Kidney (tissue), 14 donors: ENCODE measurements around the gene MRPS14. TPM values are rescaled to one million over a fixed set of nuclear protein-coding genes. Genes with fewer than 3 reads are reported as not detected.

Source experiments
- DNase-seq, 5 donors: peaks; one replicate each; pipeline ENCODE4 v3.0.0-alpha.2; 2013 to 2020
- FAIRE-seq: peaks from 2 replicates; lab custom pipeline; 2012; peaks lifted over from hg19 to GRCh38; lab: Jason Lieb, UNC
- H3K27ac ChIP-seq, 2 donors: one replicate each; pipeline ENCODE4 v1.7.0; 2013; ENCODE audit warnings: low read depth in 2 of 2, low read length in 2 of 2, inconsistent platforms in 1 of 2
- H3K27me3 ChIP-seq: one replicate; pipeline ENCODE4 v1.7.1; 2013; ENCODE audit warnings: low read length, inconsistent platforms; ENCODE audit not compliant: control insufficient read depth, insufficient read depth
- H3K36me3 ChIP-seq, 3 donors: one replicate each; pipeline versions ENCODE4 v1.7.0 to v1.7.1; 2013; ENCODE audit warnings: low read length in 3 of 3, control low read depth in 1 of 3, inconsistent platforms in 1 of 3; ENCODE audit not compliant: insufficient read depth in 3 of 3, control insufficient read depth in 2 of 3
- H3K4me1 ChIP-seq, 3 donors: one replicate each; pipeline versions ENCODE4 v1.7.0 to v1.7.1; 2013; ENCODE audit warnings: low read length in 3 of 3, inconsistent platforms in 1 of 3, low read depth in 1 of 3; ENCODE audit not compliant: control insufficient read depth in 2 of 3, insufficient read depth in 2 of 3
- H3K4me3 ChIP-seq, 3 donors: one replicate each; pipeline versions ENCODE4 v1.7.0 to v1.8.1; 2013; ENCODE audit warnings: low read length in 3 of 3, control low read depth in 1 of 3, inconsistent platforms in 1 of 3
- H3K9ac ChIP-seq, 3 donors: one replicate each; pipeline versions ENCODE4 v1.7.0 to v1.7.1; 2013; ENCODE audit warnings: low read length in 3 of 3, control low read depth in 1 of 3, inconsistent platforms in 1 of 3
- H3K9me3 ChIP-seq, 3 donors: one replicate each; pipeline versions ENCODE4 v1.7.0 to v1.7.1; 2013; ENCODE audit warnings: low read length in 3 of 3, control low read depth in 1 of 3, inconsistent platforms in 1 of 3; ENCODE audit not compliant: control insufficient read depth in 2 of 3, insufficient read depth in 1 of 3
- intact Hi-C: fragments of 100-400 bp; cut with DNase I; formaldehyde crosslinking; loops from one replicate; pipeline ENCODE4 v1.11.1; 2022
- polyA plus RNA-seq: library from polyadenylated mRNA; stranded (reverse); fragments of 350-450 nt; fragmentation: Illumina TruSeq; extraction: RNeasy Lipid Tissue Mini Kit (QIAGEN cat#74804); gene quantifications from one replicate; pipeline ENCODE4 v1.2.3, GENCODE V29; 2014; ENCODE audit warnings: low read depth, low replicate concordance; ENCODE audit not compliant: insufficient read depth
- total RNA-seq: library from RNA; stranded (reverse); fragmentation: NEBNext Ultra II Directional; extraction: Animal tissue kit (Norgen Biotek cat#: 25700); gene quantifications from one replicate; pipeline ENCODE4 v1.2.1, GENCODE V29; 2021
- TF ChIP-seq, protein P1 (sequence below): IDR thresholded peaks from 3 replicates; pipeline ENCODE4 v1.5.1; 2012; ENCODE audit warnings: mild to moderate bottlenecking, moderate library complexity, borderline replicate concordance; ENCODE audit not compliant: insufficient read depth; ENCODE audit errors: extremely low read depth
- donor health status: control.
- donor health status: control.
- donor health status: control.
- donor health status: control.
- donor health status: control.
- donor health status: DM: yes; HTN: yes; CAD: no.
- donor health status: Normal renal cell carcinoma (clear cell type).

MRPS14 gene
- total and polyA plus RNA-seq, 2 donors from 2014 or later: 35.7 to 48.0 TPM

DNA sequence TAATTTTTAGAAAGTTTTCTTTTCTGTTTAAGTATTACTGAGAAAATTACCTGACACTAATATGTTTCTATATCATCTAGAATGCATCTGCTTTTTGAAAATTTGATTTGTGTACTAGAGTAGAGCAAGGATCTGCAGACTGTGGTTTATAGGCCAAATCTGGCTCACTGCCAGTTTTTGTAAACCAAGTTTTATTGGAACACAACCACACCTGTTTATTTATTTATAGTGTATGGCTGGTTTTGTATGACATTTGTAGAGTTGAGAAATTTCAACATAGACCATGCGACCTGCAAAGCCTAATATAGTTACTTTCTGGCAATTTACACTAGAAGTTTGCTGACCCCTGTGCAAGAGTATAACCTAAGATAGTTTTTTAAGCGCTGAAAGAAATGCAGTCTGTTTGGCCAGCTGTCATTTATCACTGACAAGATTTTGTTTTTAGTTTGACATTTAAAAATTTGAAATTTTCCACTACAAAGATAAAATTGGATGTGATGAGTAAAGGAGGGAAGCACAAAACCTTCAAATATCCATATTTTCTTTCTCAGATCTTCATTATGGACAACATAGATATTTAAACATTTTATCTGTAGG, 59.6 kb downstream of the MRPS14 start:
- H3K4me3 ChIP-seq: no peak overlapping the region
- H3K36me3 ChIP-seq: no peaks in the 10 kb centered on the region
- no peak overlapping the region for H3K9ac ChIP-seq
- H3K4me1 ChIP-seq: peaks cover 5 to 20% (median 13%) of the 10 kb centered on the region in 3 donors
- peak in 1 of 5 donors; percentile 30 for DNase-seq
- TF ChIP-seq, protein P1, sequence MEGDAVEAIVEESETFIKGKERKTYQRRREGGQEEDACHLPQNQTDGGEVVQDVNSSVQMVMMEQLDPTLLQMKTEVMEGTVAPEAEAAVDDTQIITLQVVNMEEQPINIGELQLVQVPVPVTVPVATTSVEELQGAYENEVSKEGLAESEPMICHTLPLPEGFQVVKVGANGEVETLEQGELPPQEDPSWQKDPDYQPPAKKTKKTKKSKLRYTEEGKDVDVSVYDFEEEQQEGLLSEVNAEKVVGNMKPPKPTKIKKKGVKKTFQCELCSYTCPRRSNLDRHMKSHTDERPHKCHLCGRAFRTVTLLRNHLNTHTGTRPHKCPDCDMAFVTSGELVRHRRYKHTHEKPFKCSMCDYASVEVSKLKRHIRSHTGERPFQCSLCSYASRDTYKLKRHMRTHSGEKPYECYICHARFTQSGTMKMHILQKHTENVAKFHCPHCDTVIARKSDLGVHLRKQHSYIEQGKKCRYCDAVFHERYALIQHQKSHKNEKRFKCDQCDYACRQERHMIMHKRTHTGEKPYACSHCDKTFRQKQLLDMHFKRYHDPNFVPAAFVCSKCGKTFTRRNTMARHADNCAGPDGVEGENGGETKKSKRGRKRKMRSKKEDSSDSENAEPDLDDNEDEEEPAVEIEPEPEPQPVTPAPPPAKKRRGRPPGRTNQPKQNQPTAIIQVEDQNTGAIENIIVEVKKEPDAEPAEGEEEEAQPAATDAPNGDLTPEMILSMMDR: no peak
- no peak for FAIRE-seq
- H3K27ac ChIP-seq: no peak overlapping the region
- H3K9me3 ChIP-seq: no peaks in the 10 kb centered on the region
- no peaks in the 10 kb centered on the region for H3K27me3 ChIP-seq
- intact Hi-C loops: no loop called here

Other genes starting within 250 kb of the MRPS14 start
- 49.7 TPM for gene CACYBP, start 23.5 kb downstream of the MRPS14 start, total RNA-seq
- gene CACYBP, start 23.5 kb downstream of the MRPS14 start, polyA plus RNA-seq: 97.4 TPM
- not detected for gene TNN, start 44.4 kb upstream of the MRPS14 start, total RNA-seq
- gene TNN, start 44.4 kb upstream of the MRPS14 start, polyA plus RNA-seq: 0.26 TPM
- 34.1 TPM for gene KIAA0040, start 169.4 kb upstream of the MRPS14 start, total RNA-seq
- 20.0 TPM for gene KIAA0040, start 169.4 kb upstream of the MRPS14 start, polyA plus RNA-seq